KMS-11 (cell line): ENCODE measurements around the gene CYGB.

ENCODE experiments used
- H2AFZ ChIP-seq: fragments of 200-600 bp; sonication (generic); 2 replicates; pipeline ENCODE4 v1.6.1; 2016; ENCODE audit warnings: antibody characterized with exemption, mixed run types, low read depth
- H3K27ac ChIP-seq: fragments of 200-600 bp; sonication (generic); 2 replicates; pipeline ENCODE4 v1.6.1; 2016; ENCODE audit warnings: mild to moderate bottlenecking, mixed run types
- H3K27me3 ChIP-seq: fragments of 200-600 bp; sonication (generic); 2 replicates; pipeline ENCODE4 v1.6.1; 2017; ENCODE audit warnings: mild to moderate bottlenecking, low read depth, mixed run types, moderate library complexity; ENCODE audit not compliant: insufficient read depth
- H3K36me3 ChIP-seq: fragments of 200-600 bp; sonication (generic); 2 replicates; pipeline ENCODE4 v1.6.1; 2017; ENCODE audit warnings: mild to moderate bottlenecking, mixed run types; ENCODE audit not compliant: insufficient read depth
- H3K4me1 ChIP-seq: fragments of 200-600 bp; sonication (generic); 2 replicates; pipeline ENCODE4 v1.6.1; 2016; ENCODE audit warnings: mild to moderate bottlenecking, low read depth, mixed run types; ENCODE audit not compliant: poor library complexity, severe bottlenecking
- H3K4me2 ChIP-seq: fragments of 200-600 bp; sonication (generic); 2 replicates; pipeline ENCODE4 v1.7.0; 2016; ENCODE audit warnings: mild to moderate bottlenecking, mixed run types
- H3K4me3 ChIP-seq: fragments of 200-600 bp; sonication (generic); IDR thresholded peaks from 2 replicates; pipeline ENCODE4 v1.6.1; 2017; ENCODE audit warnings: low read depth, low read length, mixed read lengths; ENCODE audit not compliant: insufficient read depth
- H3K79me2 ChIP-seq: fragments of 200-600 bp; sonication (generic); 2 replicates; pipeline ENCODE4 v1.6.1; 2016; ENCODE audit warnings: low read depth, mixed run types; ENCODE audit not compliant: insufficient read depth
- H3K9ac ChIP-seq: fragments of 200-600 bp; sonication (generic); 2 replicates; pipeline ENCODE4 v1.6.1; 2016; ENCODE audit warnings: mild to moderate bottlenecking, mixed run types
- H4K20me1 ChIP-seq: fragments of 200-600 bp; sonication (generic); 2 replicates; pipeline ENCODE4 v1.6.1; 2016; ENCODE audit warnings: mild to moderate bottlenecking, mixed run types; ENCODE audit not compliant: insufficient read depth
- CTCF ChIP-seq: fragments of 200-600 bp; sonication (generic); conservative IDR thresholded peaks from 2 replicates; pipeline ENCODE4 v1.6.1; 2017; ENCODE audit warnings: low read depth, mild to moderate bottlenecking, antibody characterized with exemption, low read length, moderate library complexity, mixed read lengths

CYGB gene

DNA sequence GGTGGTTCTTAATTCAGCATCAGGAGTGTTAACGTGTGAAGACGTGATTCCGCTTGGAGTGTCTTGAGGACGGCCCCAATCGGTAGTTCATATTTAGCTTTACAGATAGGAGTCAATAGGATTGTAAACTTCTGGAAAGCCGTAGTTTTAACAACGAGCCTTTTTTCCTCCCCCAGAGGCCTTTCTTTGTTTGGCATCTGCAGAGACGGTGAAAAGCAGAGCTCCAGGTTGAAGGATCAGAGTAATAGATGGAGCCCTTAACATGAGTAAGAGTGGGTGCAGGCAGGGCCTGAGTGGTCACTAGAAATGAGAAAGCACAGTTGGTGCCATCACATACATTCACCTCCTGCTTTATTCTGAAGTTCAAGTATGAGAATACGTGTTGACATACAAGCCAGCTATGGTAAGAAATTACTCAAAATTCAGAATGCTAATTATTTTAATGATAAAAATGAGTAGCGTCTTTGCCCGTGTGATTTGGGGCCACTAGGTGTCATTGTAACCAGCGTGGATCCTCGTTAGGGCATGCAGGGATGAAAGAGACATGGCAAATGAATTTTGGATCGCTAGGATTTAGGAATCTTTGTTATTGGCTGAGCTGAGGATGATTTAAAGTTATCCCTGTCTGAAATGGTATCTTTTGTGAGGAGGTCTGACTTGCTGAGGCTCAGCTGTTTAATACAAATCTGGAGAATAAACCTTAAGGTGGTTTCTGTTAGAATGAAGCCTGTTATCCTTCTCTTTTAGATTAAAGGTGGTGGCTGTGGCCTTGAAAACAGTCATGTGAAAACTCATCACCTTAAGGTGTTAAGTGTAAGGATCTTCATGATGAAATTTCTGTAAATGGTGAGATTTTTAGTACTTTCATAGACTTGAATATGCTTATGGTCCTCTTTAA, 20.9 kb upstream of the CYGB start:
- peak overlapping the region; percentile 79 for H3K4me2 ChIP-seq
- H4K20me1 ChIP-seq: peaks cover 29% of the 10 kb centered on the region
- peaks cover 56% of the 10 kb centered on the region for H3K79me2 ChIP-seq
- H3K9ac ChIP-seq: peak overlapping the region; percentile 96
- H3K36me3 ChIP-seq: peaks cover 21% of the 10 kb centered on the region
- H3K4me3 ChIP-seq: peak overlapping the region; percentile 26
- peaks cover 44% of the 10 kb centered on the region for H3K4me1 ChIP-seq
- peak; percentile 71 for TF ChIP-seq CTCF
- H3K27me3 ChIP-seq: no peaks in the 10 kb centered on the region
- peak overlapping the region; percentile 98; the same call in 1 of the 2 replicates for H2AFZ ChIP-seq
- H3K27ac ChIP-seq: peak overlapping the region; percentile 82

GRCh38 chr17:76557368-76558197, 20.1 kb upstream of the CYGB start:
- peaks cover 29% of the 10 kb centered on the region for H4K20me1 ChIP-seq
- H3K4me1 ChIP-seq: peaks cover 41% of the 10 kb centered on the region
- peaks cover 21% of the 10 kb centered on the region for H3K36me3 ChIP-seq
- H3K27me3 ChIP-seq: no peaks in the 10 kb centered on the region
- peak overlapping the region; percentile 98 for H2AFZ ChIP-seq
- H3K9ac ChIP-seq: peak overlapping the region; percentile 96
- H3K4me3 ChIP-seq: peak overlapping the region; percentile 32
- peak overlapping the region; percentile 79 for H3K4me2 ChIP-seq
- H3K27ac ChIP-seq: peak overlapping the region; percentile 82
- H3K79me2 ChIP-seq: peaks cover 48% of the 10 kb centered on the region
- TF ChIP-seq CTCF: peak; percentile 64

GRCh38 chr17:76556765-76557367, 19.4 kb upstream of the CYGB start:
- peak overlapping the region; percentile 96 for H3K9ac ChIP-seq
- H3K27me3 ChIP-seq: no peaks in the 10 kb centered on the region
- peaks cover 19% of the 10 kb centered on the region for H3K36me3 ChIP-seq
- H3K79me2 ChIP-seq: peaks cover 44% of the 10 kb centered on the region
- H3K4me2 ChIP-seq: peak overlapping the region; percentile 79
- H4K20me1 ChIP-seq: peaks cover 26% of the 10 kb centered on the region
- H3K27ac ChIP-seq: peak overlapping the region; percentile 82
- H2AFZ ChIP-seq: peak overlapping the region; percentile 98
- peaks cover 37% of the 10 kb centered on the region for H3K4me1 ChIP-seq
- H3K4me3 ChIP-seq: peak overlapping the region; percentile 32
- no peak for TF ChIP-seq CTCF

DNA sequence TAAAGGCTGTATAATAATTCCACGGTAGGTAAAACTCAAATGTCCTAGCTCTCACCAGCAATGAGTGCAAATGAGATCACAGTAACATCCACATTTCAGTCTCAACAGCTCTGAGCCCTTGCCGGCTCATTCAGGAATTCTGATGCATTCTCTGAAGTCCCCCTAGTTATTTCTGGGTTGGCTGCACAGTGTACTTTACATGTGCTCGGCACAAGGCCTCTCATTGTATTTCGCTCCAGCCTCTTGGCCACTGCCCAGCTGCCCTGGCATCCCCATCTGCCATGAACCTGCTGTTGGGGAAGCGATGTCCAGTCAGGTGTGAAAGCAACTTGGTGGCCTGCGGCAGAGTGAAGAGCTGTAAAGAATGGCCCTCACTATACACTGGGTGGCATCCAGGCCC, 16.6 kb upstream of the CYGB start:
- H3K4me2 ChIP-seq: no peak overlapping the region

More for the DNA sequence above, 16.6 kb upstream of the CYGB start:
- H4K20me1 ChIP-seq: peaks cover under 1% of the 10 kb centered on the region
- no peaks in the 10 kb centered on the region for H3K27me3 ChIP-seq
- TF ChIP-seq CTCF: no peak
- no peaks in the 10 kb centered on the region for H3K36me3 ChIP-seq
- no peak overlapping the region for H3K9ac ChIP-seq
- H3K27ac ChIP-seq: no peak overlapping the region
- no peak overlapping the region for H3K4me3 ChIP-seq
- H2AFZ ChIP-seq: no peak overlapping the region
- peaks cover 10% of the 10 kb centered on the region for H3K4me1 ChIP-seq
- peaks cover 16% of the 10 kb centered on the region for H3K79me2 ChIP-seq
